KG1 (cell line): ENCODE data around the gene CRCP.

ENCODE experiments used
- DNase-seq: peaks from one replicate; lab custom pipeline; 2025; lab: John Stamatoyannopoulos, UW

Gene CRCP

DNA sequence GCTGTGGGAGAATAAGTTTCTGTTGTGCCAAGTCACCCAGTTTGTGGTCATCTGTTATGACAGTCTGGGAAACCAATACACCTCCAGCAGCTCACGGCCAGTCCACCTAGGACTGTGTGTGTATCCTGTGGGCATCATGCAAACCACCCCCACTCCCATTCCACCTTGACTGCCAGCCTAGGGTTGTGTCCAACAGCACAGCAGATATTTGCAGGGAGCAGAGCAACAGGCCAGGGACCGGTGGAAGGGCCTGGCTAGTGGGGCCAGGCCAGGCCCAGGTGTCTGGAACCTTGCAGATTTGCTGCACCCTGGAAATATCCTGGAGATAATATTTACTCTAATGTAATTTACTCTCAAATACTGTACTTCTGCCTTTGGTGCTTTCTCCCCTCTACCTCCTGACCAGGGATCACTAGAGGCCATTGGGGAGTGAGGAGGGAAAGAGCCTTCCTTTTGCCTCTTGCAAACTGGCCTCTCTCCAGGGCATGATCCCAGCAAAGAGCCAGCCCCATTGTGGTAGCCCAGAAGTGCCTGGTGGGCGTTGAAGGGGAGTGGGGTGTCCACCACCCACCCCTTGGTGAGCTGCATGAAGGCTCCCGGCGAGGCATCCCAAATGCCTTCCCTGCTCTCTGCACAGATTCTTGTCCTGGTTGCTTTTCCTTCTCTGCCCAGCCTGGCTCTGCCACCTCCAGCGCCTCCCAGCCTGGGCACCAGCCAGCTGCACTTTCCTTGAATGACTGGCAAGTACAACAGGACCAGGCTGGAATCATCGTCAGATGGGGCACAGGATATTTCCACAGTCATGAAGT lies 75.3 kb downstream of the CRCP start:
- no peak for DNase-seq

- DNase-seq: no peak
These were observed 75.8 kb downstream of the CRCP start for GRCh38 chr7:66190504-66190857.

GRCh38 chr7:66193146-66193725 lies 78.6 kb downstream of the CRCP start:
- no peak for DNase-seq

- DNase-seq: no peak
These were observed 83.8 kb downstream of the CRCP start for GRCh38 chr7:66198469-66198868.

GRCh38 chr7:66198956-66199355 lies 84.3 kb downstream of the CRCP start:
- no peak for DNase-seq

GRCh38 chr7:66202441-66202840 lies 87.8 kb downstream of the CRCP start:
- DNase-seq: no peak
